Muscle layer of duodenum (tissue), 2 donors: ENCODE results near the gene ROR1.

ENCODE experiments used
- H3K27ac ChIP-seq: one replicate; pipeline ENCODE4 v1.7.0; 2013; ENCODE audit warnings: mild to moderate bottlenecking, low read length
- H3K27me3 ChIP-seq: one replicate; pipeline ENCODE4 v1.7.0; 2013; ENCODE audit warnings: low read depth, mild to moderate bottlenecking, control low read depth, low read length
- H3K36me3 ChIP-seq, 2 donors: one replicate each; pipeline ENCODE4 v1.7.0; 2013; ENCODE audit warnings: low read length in 2 of 2, control low read depth in 1 of 2, mild to moderate bottlenecking in 1 of 2; ENCODE audit not compliant: insufficient read depth in 2 of 2, control insufficient read depth in 1 of 2
- H3K4me1 ChIP-seq, 2 donors: one replicate each; pipeline ENCODE4 v1.7.0; 2013; ENCODE audit warnings: low read length in 2 of 2, mild to moderate bottlenecking in 2 of 2, control low read depth in 1 of 2, moderate library complexity in 1 of 2; ENCODE audit not compliant: insufficient read depth in 2 of 2, control insufficient read depth in 1 of 2
- H3K4me3 ChIP-seq, 2 donors: one replicate each; pipeline ENCODE4 v1.7.0; 2013; ENCODE audit warnings: low read length in 2 of 2, low read depth in 1 of 2, mild to moderate bottlenecking in 1 of 2
- H3K9me3 ChIP-seq, 2 donors: one replicate each; pipeline ENCODE4 v1.7.0; 2013; ENCODE audit warnings: low read length in 2 of 2, control low read depth in 1 of 2, mild to moderate bottlenecking in 1 of 2; ENCODE audit not compliant: control insufficient read depth in 1 of 2
- donor health status: healthy.

The ROR1 gene

GRCh38 chr1:63904826-63905225 lies 131.0 kb downstream of the ROR1 start:
- no peak overlapping the region for H3K27ac ChIP-seq
- H3K4me1 ChIP-seq: peaks cover 0 to 13% of the 10 kb centered on the region in 2 donors
- H3K27me3 ChIP-seq: no peaks in the 10 kb centered on the region
- H3K4me3 ChIP-seq: no peak overlapping the region
- no peaks in the 10 kb centered on the region for H3K9me3 ChIP-seq
- H3K36me3 ChIP-seq: no peaks in the 10 kb centered on the region

- H3K4me1 ChIP-seq: peaks cover 0 to 20% of the 10 kb centered on the region in 2 donors
- no peaks in the 10 kb centered on the region for H3K27me3 ChIP-seq
- H3K36me3 ChIP-seq: no peaks in the 10 kb centered on the region
- H3K27ac ChIP-seq: no peak overlapping the region
- H3K9me3 ChIP-seq: no peaks in the 10 kb centered on the region
- H3K4me3 ChIP-seq: no peak overlapping the region
Measured at GRCh38 chr1:63906047-63906704, 132.4 kb downstream of the ROR1 start.

DNA sequence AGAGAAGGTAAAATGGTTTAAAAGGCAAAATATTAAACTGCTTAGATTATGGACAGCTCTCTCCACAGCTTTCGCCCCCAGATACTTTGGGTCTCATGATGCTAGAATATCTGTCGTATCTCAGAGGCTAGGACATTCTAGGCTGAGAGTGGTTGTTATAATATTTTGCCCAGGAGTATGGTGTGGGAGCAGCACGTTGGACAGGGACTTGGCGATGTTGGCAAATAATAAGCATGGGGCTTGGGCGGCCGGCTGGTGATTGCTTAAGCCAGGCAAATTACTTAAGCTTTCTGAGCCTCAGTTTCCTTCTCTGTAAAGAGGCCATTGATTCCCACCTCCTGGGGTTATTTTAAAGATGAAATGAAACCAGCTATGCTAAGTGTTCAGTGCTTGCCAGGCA lies 133.2 kb downstream of the ROR1 start:
- Histone ChIP-seq H3K36me3 (no peaks in the 10 kb centered on the region), H3K4me3 (no peak overlapping the region), H3K4me1 (peaks cover 0 to 20% of the 10 kb centered on the region in 2 donors), H3K27ac (no peak overlapping the region), H3K9me3 (no peaks in the 10 kb centered on the region), H3K27me3 (no peaks in the 10 kb centered on the region)

DNA sequence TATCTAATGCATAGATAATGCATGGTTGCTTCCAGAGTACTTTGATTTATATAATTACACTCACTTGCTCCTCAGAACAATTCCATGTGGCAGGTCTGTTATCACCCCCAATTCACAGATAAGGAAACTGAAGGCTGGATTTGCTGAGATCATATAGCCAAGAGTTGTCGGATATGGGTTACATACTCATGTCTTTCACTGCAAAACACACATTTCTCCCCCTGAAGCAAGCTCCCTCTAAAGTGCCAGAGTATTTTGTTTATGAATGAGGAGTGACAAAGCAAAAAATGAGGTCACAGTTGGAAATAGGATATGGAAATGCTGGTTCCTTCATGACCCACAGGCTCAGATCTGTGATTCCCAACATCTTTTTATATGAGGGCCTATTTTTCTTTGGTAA lies 134.2 kb downstream of the ROR1 start:
- peaks cover 7 to 20% of the 10 kb centered on the region in 2 donors for H3K4me1 ChIP-seq
- no peaks in the 10 kb centered on the region for H3K36me3 ChIP-seq
- H3K27ac ChIP-seq: no peak overlapping the region
- no peaks in the 10 kb centered on the region for H3K27me3 ChIP-seq
- H3K9me3 ChIP-seq: no peaks in the 10 kb centered on the region
- H3K4me3 ChIP-seq: no peak overlapping the region

- no peaks in the 10 kb centered on the region for H3K36me3 ChIP-seq
- no peak overlapping the region for H3K27ac ChIP-seq
- no peaks in the 10 kb centered on the region for H3K9me3 ChIP-seq
- no peak overlapping the region for H3K4me3 ChIP-seq
- H3K4me1 ChIP-seq: peaks cover 7 to 26% of the 10 kb centered on the region in 2 donors
- no peaks in the 10 kb centered on the region for H3K27me3 ChIP-seq
Measured at GRCh38 chr1:63909526-63909925, 135.7 kb downstream of the ROR1 start.

- H3K4me1 ChIP-seq: peaks cover 7 to 26% of the 10 kb centered on the region in 2 donors
Measured at GRCh38 chr1:63911049-63911448, 137.2 kb downstream of the ROR1 start.

GRCh38 chr1:63912643-63913042 lies 138.8 kb downstream of the ROR1 start:
- H3K9me3 ChIP-seq: no peaks in the 10 kb centered on the region
- peaks cover 7 to 23% of the 10 kb centered on the region in 2 donors for H3K4me1 ChIP-seq
- H3K36me3 ChIP-seq: no peaks in the 10 kb centered on the region
- no peaks in the 10 kb centered on the region for H3K27me3 ChIP-seq
- H3K4me3 ChIP-seq: no peak overlapping the region
- no peak overlapping the region for H3K27ac ChIP-seq

More at GRCh38 chr1:63911049-63911448, 137.2 kb downstream of the ROR1 start:
- no peak overlapping the region for H3K4me3 ChIP-seq
- H3K9me3 ChIP-seq: no peaks in the 10 kb centered on the region
- H3K27me3 ChIP-seq: no peaks in the 10 kb centered on the region
- no peak overlapping the region for H3K27ac ChIP-seq
- H3K36me3 ChIP-seq: no peaks in the 10 kb centered on the region

DNA sequence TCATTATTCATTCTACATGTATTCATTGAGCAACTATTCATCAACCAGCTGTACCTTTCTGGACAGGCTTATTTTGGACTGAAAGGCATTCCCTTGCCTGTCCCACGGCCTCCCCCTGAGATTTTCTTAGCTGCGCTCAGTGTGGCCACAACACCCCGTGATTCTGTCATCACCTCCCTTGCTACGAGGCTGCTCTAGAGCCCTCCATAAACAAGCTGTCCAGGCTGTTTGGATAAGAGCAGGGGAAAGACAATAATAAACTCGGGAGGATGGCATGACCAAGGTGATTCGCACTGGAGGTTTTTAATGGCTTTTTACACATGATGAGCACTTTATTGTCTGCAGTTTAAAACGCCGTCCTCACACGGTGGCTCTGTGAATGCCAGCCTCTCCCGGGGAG lies 139.7 kb downstream of the ROR1 start:
- Histone ChIP-seq H3K4me3 (no peak overlapping the region), H3K9me3 (no peaks in the 10 kb centered on the region), H3K4me1 (peaks cover 7 to 15% of the 10 kb centered on the region in 2 donors), H3K27ac (no peak overlapping the region), H3K27me3 (no peaks in the 10 kb centered on the region), H3K36me3 (no peaks in the 10 kb centered on the region)

- no peaks in the 10 kb centered on the region for H3K36me3 ChIP-seq
- no peak overlapping the region for H3K4me3 ChIP-seq
- H3K9me3 ChIP-seq: no peaks in the 10 kb centered on the region
- H3K27me3 ChIP-seq: no peaks in the 10 kb centered on the region
- H3K4me1 ChIP-seq: peaks cover 7 to 15% of the 10 kb centered on the region in 2 donors
- no peak overlapping the region for H3K27ac ChIP-seq
Measured at GRCh38 chr1:63914241-63914640, 140.4 kb downstream of the ROR1 start.

- H3K36me3 ChIP-seq: no peaks in the 10 kb centered on the region
- no peaks in the 10 kb centered on the region for H3K27me3 ChIP-seq
- H3K4me1 ChIP-seq: peaks cover 7 to 14% of the 10 kb centered on the region in 2 donors
- H3K9me3 ChIP-seq: no peaks in the 10 kb centered on the region
- H3K27ac ChIP-seq: no peak overlapping the region
- no peak overlapping the region for H3K4me3 ChIP-seq
Measured at GRCh38 chr1:63914706-63915105, 140.9 kb downstream of the ROR1 start.

- Histone ChIP-seq H3K9me3 (no peaks in the 10 kb centered on the region), H3K4me1 (peaks cover 7 to 13% of the 10 kb centered on the region in 2 donors), H3K4me3 (no peak overlapping the region), H3K36me3 (no peaks in the 10 kb centered on the region), H3K27ac (no peak overlapping the region), H3K27me3 (no peaks in the 10 kb centered on the region)
Measured at GRCh38 chr1:63915121-63915520, 141.3 kb downstream of the ROR1 start.
